Natural killer cell (primary cell): Measurements from ENCODE around the gene BASP1. TPM values are rescaled to one million over a fixed set of nuclear protein-coding genes. Genes with fewer than 3 reads are reported as not detected.
"Not testable (repeated sequence)": the region's sequence is repeated elsewhere in the genome, so short reads cannot be mapped to it uniquely, and the experiment has no call there.

Experiments used
- ATAC-seq, 3 donors: fragments of 150-1000 bp in 2 of 3; fragments of 200-7000 bp in 1 of 3; cut with Tn5 transposase; 1 replicate in 1 of 3; 2 replicates in 2 of 3; pipeline ENCODE4 v1.10.0; 2021; ENCODE audit warnings: mild to moderate bottlenecking in 2 of 3, moderate library complexity in 2 of 3
- DNase-seq, 2 donors: peaks; one replicate each; pipeline versions ENCODE4 v3.0.0 to v3.0.0-alpha.2; 2013 to 2021; ENCODE audit warnings: mixed read lengths in 1 of 2
- H3K27ac ChIP-seq: one replicate; pipeline ENCODE4 v1.5.1; 2013; ENCODE audit warnings: mild to moderate bottlenecking, low read length
- H3K27me3 ChIP-seq: one replicate; pipeline ENCODE4 v1.6.1; 2013; ENCODE audit warnings: low read length; ENCODE audit not compliant: control insufficient read depth, insufficient read depth
- H3K36me3 ChIP-seq: one replicate; pipeline ENCODE4 v1.6.1; 2013; ENCODE audit warnings: low read length; ENCODE audit not compliant: control insufficient read depth, insufficient read depth
- H3K4me1 ChIP-seq: one replicate; pipeline ENCODE4 v1.6.1; 2013; ENCODE audit warnings: low read length; ENCODE audit not compliant: control insufficient read depth, insufficient read depth
- H3K4me3 ChIP-seq: one replicate; pipeline ENCODE4 v1.5.1; 2013; ENCODE audit warnings: low read length
- H3K9me3 ChIP-seq: one replicate; pipeline ENCODE4 v1.6.1; 2013; ENCODE audit warnings: low read length; ENCODE audit not compliant: control insufficient read depth, insufficient read depth
- H3K27ac Mint-ChIP-seq, 2 donors: one replicate each; pipeline ENCODE4 v1.8.0; 2022; ENCODE audit warnings: mild to moderate bottlenecking in 2 of 2, mixed read lengths in 2 of 2, moderate library complexity in 1 of 2
- H3K27me3 Mint-ChIP-seq, 2 donors: one replicate each; pipeline ENCODE4 v1.8.0; 2022; ENCODE audit warnings: low read depth in 2 of 2, mixed read lengths in 2 of 2
- H3K36me3 Mint-ChIP-seq: one replicate; pipeline ENCODE4 v1.8.0; 2022; ENCODE audit warnings: mixed read lengths
- H3K4me1 Mint-ChIP-seq, 2 donors: one replicate each; pipeline ENCODE4 v1.8.0; 2022; ENCODE audit warnings: mixed read lengths in 2 of 2
- H3K4me3 Mint-ChIP-seq: one replicate; pipeline ENCODE4 v1.8.0; 2022; ENCODE audit warnings: mild to moderate bottlenecking, moderate library complexity, mixed read lengths
- H3K9me3 Mint-ChIP-seq, 2 donors: one replicate each; pipeline ENCODE4 v1.8.0; 2022; ENCODE audit warnings: mixed read lengths in 2 of 2
- CTCF ChIP-seq: fragments of 200-600 bp; IDR thresholded peaks from one replicate; pipeline ENCODE4 v1.8.0; 2022; ENCODE audit warnings: antibody characterized with exemption
- WGBS: methylation state at CpG from one replicate; pipeline ENCODE4 v1.1.7; 2013; ENCODE audit warnings: missing lambda C conversion rate; ENCODE audit not compliant: insufficient coverage; 5-methylcytosine and 5-hydroxymethylcytosine counted together
- intact Hi-C: fragments of 100-400 bp; cut with micrococcal nuclease; formaldehyde crosslinking; loops from one replicate; pipeline ENCODE4 v1.14.2; 2022
- total RNA-seq, 4 donors: library from RNA; stranded (reverse); fragments of 120-200 nt in 1 of 4; gene quantifications; one replicate each; pipeline versions ENCODE4 v1.2.3 to v1.2.4, GENCODE V29; 2013 to 2022

BASP1 gene
- total RNA-seq, 3 donors from 2014 or later (not counting 1 experiment from before 2014, with no cell fraction given) = 1.3 to 10.7 (median 2.5) TPM

GRCh38 chr5:17317473-17317872 lies 100.0 kb downstream of the BASP1 start:
- peaks cover 4% of the 10 kb centered on the region for H3K4me1 ChIP-seq
- H3K27me3 ChIP-seq = no peaks in the 10 kb centered on the region
- intact Hi-C loops = no loop called here
- H3K27me3 Mint-ChIP-seq = no peaks in the 10 kb centered on the region
- H3K4me3 ChIP-seq = no peak overlapping the region
- no peak overlapping the region for H3K4me3 Mint-ChIP-seq
- H3K36me3 ChIP-seq = no peaks in the 10 kb centered on the region
- H3K27ac ChIP-seq = no peak overlapping the region
- peaks cover 11 to 13% of the 10 kb centered on the region in 2 donors for H3K9me3 Mint-ChIP-seq
- TF ChIP-seq CTCF = no peak
- no peak for ATAC-seq
- no peaks in the 10 kb centered on the region for H3K36me3 Mint-ChIP-seq
- DNase-seq = no peak
- H3K27ac Mint-ChIP-seq = no peak overlapping the region
- no peaks in the 10 kb centered on the region for H3K4me1 Mint-ChIP-seq
- WGBS = 44% methylated on average over 5 of the region's 5 CpGs
- H3K9me3 ChIP-seq = no peaks in the 10 kb centered on the region

GRCh38 chr5:17319095-17319494 lies 101.7 kb downstream of the BASP1 start:
- ATAC-seq, H3K4me1 Mint-ChIP-seq, H3K9me3 ChIP-seq, DNase-seq, H3K27ac Mint-ChIP-seq, H3K36me3 Mint-ChIP-seq, H3K4me3 ChIP-seq, H3K36me3 ChIP-seq, H3K27me3 Mint-ChIP-seq, intact Hi-C loops, H3K27me3 ChIP-seq, H3K4me1 ChIP-seq, H3K27ac ChIP-seq, H3K4me3 Mint-ChIP-seq: not testable (repeated sequence)
- peaks cover 14 to 16% of the 10 kb centered on the region in 2 donors for H3K9me3 Mint-ChIP-seq
- 69% methylated on average over 2 of the region's 3 CpGs for WGBS

GRCh38 chr5:17325770-17326599 lies 108.6 kb downstream of the BASP1 start:
- Mint-ChIP-seq H3K27ac (no peak overlapping the region), H3K4me3 (no peak overlapping the region), H3K27me3 (no peaks in the 10 kb centered on the region), H3K4me1 (no peaks in the 10 kb centered on the region), H3K9me3 (peaks cover 9 to 13% of the 10 kb centered on the region in 2 donors), H3K36me3 (no peaks in the 10 kb centered on the region)
- Histone ChIP-seq H3K9me3 (no peaks in the 10 kb centered on the region), H3K4me1 (no peaks in the 10 kb centered on the region), H3K36me3 (no peaks in the 10 kb centered on the region), H3K4me3 (no peak overlapping the region), H3K27ac (no peak overlapping the region), H3K27me3 (no peaks in the 10 kb centered on the region)
- intact Hi-C loops = no loop called here
- 79% methylated on average over 2 of the region's 3 CpGs for WGBS
- no peak for TF ChIP-seq CTCF
- ATAC-seq (no peak), DNase-seq (no peak)
